Activated CD4-positive, alpha-beta T cell treated with anti-CD3 and anti-CD28 coated beads, Interleukin-2, Interleukin-4, amounts not matched to agents 100 ng/mL and 50 ng/mL, durations not matched to agents 16 hours and 8 hours (primary cell): ENCODE measurements around the gene ANXA7.
"Not testable (repeated sequence)": the region's sequence is repeated elsewhere in the genome, so short reads cannot be mapped to it uniquely, and the experiment has no call there.

Experiments used
- DNase-seq: peaks from one replicate; pipeline ENCODE4 v3.0.0-alpha.2; 2020; ENCODE audit warnings: low spot score

ANXA7 gene

GRCh38 chr10:73338801-73339368 lies 75.0 kb downstream of the ANXA7 start:
- no peak for DNase-seq

DNA sequence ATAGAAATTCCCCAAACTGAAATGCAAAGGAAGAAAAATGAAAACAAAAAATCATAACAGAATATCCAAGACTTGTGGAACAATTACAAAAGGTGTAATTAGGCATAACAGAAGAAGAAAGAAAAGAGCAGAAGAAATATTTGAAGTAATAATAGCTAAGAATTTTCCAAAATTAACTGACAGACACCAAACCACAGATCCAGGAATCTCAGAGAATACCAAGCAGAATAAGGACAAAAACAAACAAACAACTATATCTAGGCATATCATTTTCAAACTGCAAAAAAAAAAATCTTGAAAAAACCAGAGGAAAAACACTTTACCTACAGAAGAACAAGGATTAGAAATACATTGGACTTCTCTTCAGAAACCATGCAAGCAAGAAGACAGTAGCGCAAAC lies 80.7 kb downstream of the ANXA7 start:
- no peak for DNase-seq

- DNase-seq: no peak
These were observed 81.5 kb downstream of the ANXA7 start for GRCh38 chr10:73332379-73332778.

GRCh38 chr10:73328523-73328922 lies 85.3 kb downstream of the ANXA7 start:
- not testable (repeated sequence) for DNase-seq

DNA sequence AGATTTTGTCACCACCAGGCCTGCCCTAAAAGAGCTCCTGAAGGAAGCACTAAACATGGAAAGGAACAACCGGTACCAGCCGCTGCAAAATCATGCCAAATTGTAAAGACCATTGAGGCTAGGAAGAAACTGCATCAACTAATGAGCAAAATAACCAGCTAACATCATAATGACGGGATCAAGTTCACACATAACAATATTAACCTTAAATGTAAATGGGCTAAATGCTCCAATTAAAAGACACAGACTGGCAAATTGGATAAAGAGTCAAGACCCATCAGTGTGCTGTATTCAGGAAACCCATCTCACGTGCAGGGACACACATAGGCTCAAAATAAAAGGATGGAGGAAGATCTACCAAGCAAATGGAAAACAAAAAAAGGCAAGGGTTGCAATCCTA lies 88.6 kb downstream of the ANXA7 start:
- not testable (repeated sequence) for DNase-seq
